HEK293 (cell line): ENCODE results near the gene RCOR3.

Source experiments
- CTCF ChIA-PET: fragments of 350-600 bp; formaldehyde crosslinking; extraction: SDS; loops from one replicate; lab custom pipeline; 2021; ENCODE audit warnings: antibody characterized with exemption; lab: Yijun Ruan, JAX
- POLR2A ChIA-PET: fragments of 300-600 bp; formaldehyde crosslinking; extraction: SDS; loops from one replicate; lab custom pipeline; 2020; ENCODE audit warnings: antibody characterized with exemption, inconsistent platforms; lab: Yijun Ruan, JAX
- H3K27ac ChIP-seq: fragments of 200-500 bp; sonication (Bioruptor generic); 2 replicates; pipeline ENCODE4 v1.5.1; 2014; ENCODE audit warnings: low read depth, low read length, control low read depth, inconsistent platforms; ENCODE audit errors: extremely low read depth
- H3K36me3 ChIP-seq, 2 experiments: fragments of 200-500 bp in 1 of 2; sonication (Bioruptor generic) in 1 of 2; 1 replicate in 1 of 2; 2 replicates in 1 of 2; pipeline ENCODE4 v1.5.1; 2014 to 2017; ENCODE audit warnings: inconsistent platforms in 2 of 2, low read length in 2 of 2; ENCODE audit not compliant: control insufficient read depth in 2 of 2, insufficient read depth in 1 of 2
- H3K4me1 ChIP-seq: fragments of 200-500 bp; sonication (Bioruptor generic); 2 replicates; pipeline ENCODE4 v1.5.1; 2014; ENCODE audit warnings: mild to moderate bottlenecking, low read length, inconsistent platforms; ENCODE audit not compliant: control insufficient read depth, insufficient read depth
- H3K4me3 ChIP-seq: 2 replicates; pipeline ENCODE4 v1.5.1; 2011; ENCODE audit warnings: low read depth, mild to moderate bottlenecking, control low read depth, low read length, moderate library complexity
- H3K9me3 ChIP-seq: fragments of 200-500 bp; sonication (Bioruptor generic); 2 replicates; pipeline ENCODE4 v1.5.1; 2014; ENCODE audit warnings: low read depth, low read length, inconsistent platforms; ENCODE audit not compliant: control insufficient read depth, insufficient read depth
- KLF7 ChIP-seq: fragments of 450-650 bp; formaldehyde crosslinking; IDR thresholded peaks from 2 replicates; pipeline ENCODE4 v1.5.1; 2016; ENCODE audit warnings: missing biosample characterization, missing genetic modification characterization, borderline replicate concordance
- PRDM1 ChIP-seq: fragments of 450-650 bp; formaldehyde crosslinking; IDR thresholded peaks from 2 replicates; pipeline ENCODE4; 2016; ENCODE audit warnings: missing biosample characterization, missing genetic modification characterization
- SCRT2 ChIP-seq: fragments of 450-650 bp; formaldehyde crosslinking; IDR thresholded peaks from 2 replicates; pipeline ENCODE4 v1.5.1; 2016; ENCODE audit warnings: missing biosample characterization, missing genetic modification characterization
- YY1 ChIP-seq: fragments of 450-650 bp; formaldehyde crosslinking; IDR thresholded peaks from 2 replicates; pipeline ENCODE4 v1.5.1; 2018; ENCODE audit warnings: missing biosample characterization, missing genetic modification characterization
- ZFP41 ChIP-seq: fragments of 450-650 bp; formaldehyde crosslinking; IDR thresholded peaks from 2 replicates; pipeline ENCODE4 v1.5.1; 2016; ENCODE audit warnings: missing biosample characterization, missing genetic modification characterization, borderline replicate concordance
- ZNF302 ChIP-seq: fragments of 450-650 bp; formaldehyde crosslinking; IDR thresholded peaks from 2 replicates; pipeline ENCODE4 v1.5.1; 2016; ENCODE audit warnings: missing biosample characterization, missing genetic modification characterization, low read depth
- ZNF530 ChIP-seq: fragments of 450-650 bp; formaldehyde crosslinking; IDR thresholded peaks from 2 replicates; pipeline ENCODE4 v1.5.1; 2016; ENCODE audit warnings: low read depth, missing biosample characterization, missing genetic modification characterization
- ZNF560 ChIP-seq: fragments of 450-650 bp; formaldehyde crosslinking; IDR thresholded peaks from 2 replicates; pipeline ENCODE4 v1.5.1; 2017; ENCODE audit warnings: missing biosample characterization, missing genetic modification characterization, borderline replicate concordance
- ZNF596 ChIP-seq: fragments of 450-650 bp; IDR thresholded peaks from 2 replicates; pipeline ENCODE4 v1.5.0; 2018; ENCODE audit warnings: missing biosample characterization, mild to moderate bottlenecking, missing genetic modification characterization, moderate library complexity
- ZNF610 ChIP-seq: fragments of 450-650 bp; formaldehyde crosslinking; IDR thresholded peaks from 2 replicates; pipeline ENCODE4 v1.5.1; 2016; ENCODE audit warnings: missing biosample characterization, missing genetic modification characterization, borderline replicate concordance
- ZNF785 ChIP-seq: fragments of 450-650 bp; formaldehyde crosslinking; IDR thresholded peaks from 2 replicates; pipeline ENCODE4 v1.5.1; 2016; ENCODE audit warnings: missing biosample characterization, missing genetic modification characterization
- ZNF791 ChIP-seq: fragments of 450-650 bp; formaldehyde crosslinking; IDR thresholded peaks from 2 replicates; pipeline ENCODE4 v1.5.1; 2016; ENCODE audit warnings: missing biosample characterization, missing genetic modification characterization
- ZNF843 ChIP-seq: fragments of 450-650 bp; formaldehyde crosslinking; IDR thresholded peaks from 2 replicates; pipeline ENCODE4 v1.5.1; 2016; ENCODE audit warnings: missing biosample characterization, missing genetic modification characterization
- ZXDB ChIP-seq: fragments of 450-650 bp; formaldehyde crosslinking; IDR thresholded peaks from 2 replicates; pipeline ENCODE4 v1.5.1; 2016; ENCODE audit warnings: missing biosample characterization, missing genetic modification characterization
- TF ChIP-seq, protein P1 (sequence below): fragments of 450-650 bp; formaldehyde crosslinking; IDR thresholded peaks from 2 replicates; pipeline ENCODE4 v1.5.1; 2016; ENCODE audit warnings: missing biosample characterization, missing genetic modification characterization
- TF ChIP-seq, protein P2 (sequence below): fragments of 450-650 bp; formaldehyde crosslinking; IDR thresholded peaks from 2 replicates; pipeline ENCODE4 v1.5.1; 2016; ENCODE audit warnings: missing biosample characterization, missing genetic modification characterization, low read depth
- TF ChIP-seq, protein P3 (sequence below): fragments of 450-650 bp; formaldehyde crosslinking; IDR thresholded peaks from 2 replicates; pipeline ENCODE4 v1.5.1; 2016; ENCODE audit warnings: missing biosample characterization, missing genetic modification characterization
- TF ChIP-seq, protein P4 (sequence below): fragments of 450-650 bp; formaldehyde crosslinking; IDR thresholded peaks from 2 replicates; pipeline ENCODE4 v1.5.1; 2016; ENCODE audit warnings: missing biosample characterization, missing genetic modification characterization
- TF ChIP-seq, protein P5 (sequence below): fragments of 450-650 bp; formaldehyde crosslinking; IDR thresholded peaks from 2 replicates; pipeline ENCODE4 v1.5.1; 2016; ENCODE audit warnings: missing biosample characterization, missing genetic modification characterization

Gene RCOR3

DNA sequence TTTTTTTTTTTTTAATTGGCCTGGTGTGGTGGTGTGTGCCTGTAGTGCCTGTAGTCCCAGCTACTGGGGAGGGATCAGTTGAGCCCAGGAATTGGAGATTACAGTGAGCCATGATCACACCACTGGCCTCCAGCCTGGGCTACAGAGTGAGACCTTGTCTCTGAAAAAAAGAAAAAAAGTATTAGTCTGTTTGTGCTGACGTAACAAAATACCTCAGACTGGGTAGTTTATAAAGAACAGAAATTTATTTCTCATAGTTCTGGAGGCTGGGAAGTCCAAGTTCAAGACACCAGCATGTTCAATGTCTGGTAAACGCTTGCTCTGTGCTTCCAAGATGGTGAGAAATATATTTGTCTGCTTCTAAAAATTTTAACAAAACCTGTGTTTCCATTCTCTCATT, 93.3 kb downstream of the RCOR3 start:
- no peaks in the 10 kb centered on the region for H3K9me3 ChIP-seq
- H3K4me1 ChIP-seq = no peaks in the 10 kb centered on the region
- TF ChIP-seq ZNF785 (tag by site-specific recombination) = no peak
- TF ChIP-seq, protein P1, sequence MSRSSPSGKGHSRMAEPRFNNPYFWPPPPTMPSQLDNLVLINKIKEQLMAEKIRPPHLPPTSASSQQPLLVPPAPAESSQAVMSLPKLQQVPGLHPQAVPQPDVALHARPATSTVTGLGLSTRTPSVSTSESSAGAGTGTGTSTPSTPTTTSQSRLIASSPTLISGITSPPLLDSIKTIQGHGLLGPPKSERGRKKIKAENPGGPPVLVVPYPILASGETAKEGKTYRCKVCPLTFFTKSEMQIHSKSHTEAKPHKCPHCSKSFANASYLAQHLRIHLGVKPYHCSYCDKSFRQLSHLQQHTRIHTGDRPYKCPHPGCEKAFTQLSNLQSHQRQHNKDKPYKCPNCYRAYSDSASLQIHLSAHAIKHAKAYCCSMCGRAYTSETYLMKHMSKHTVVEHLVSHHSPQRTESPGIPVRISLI = no peak
- TF ChIP-seq, protein P2, sequence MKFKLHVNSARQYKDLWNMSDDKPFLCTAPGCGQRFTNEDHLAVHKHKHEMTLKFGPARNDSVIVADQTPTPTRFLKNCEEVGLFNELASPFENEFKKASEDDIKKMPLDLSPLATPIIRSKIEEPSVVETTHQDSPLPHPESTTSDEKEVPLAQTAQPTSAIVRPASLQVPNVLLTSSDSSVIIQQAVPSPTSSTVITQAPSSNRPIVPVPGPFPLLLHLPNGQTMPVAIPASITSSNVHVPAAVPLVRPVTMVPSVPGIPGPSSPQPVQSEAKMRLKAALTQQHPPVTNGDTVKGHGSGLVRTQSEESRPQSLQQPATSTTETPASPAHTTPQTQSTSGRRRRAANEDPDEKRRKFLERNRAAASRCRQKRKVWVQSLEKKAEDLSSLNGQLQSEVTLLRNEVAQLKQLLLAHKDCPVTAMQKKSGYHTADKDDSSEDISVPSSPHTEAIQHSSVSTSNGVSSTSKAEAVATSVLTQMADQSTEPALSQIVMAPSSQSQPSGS = no peak
- TF ChIP-seq ZNF791 (tag by site-specific recombination) = no peak
- TF ChIP-seq ZFP41 (tag by site-specific recombination) = no peak
- no peak for TF ChIP-seq ZNF530 (tag by site-specific recombination)
- TF ChIP-seq PRDM1 (tag by site-specific recombination) = no peak
- TF ChIP-seq ZXDB (tag by site-specific recombination) = no peak
- TF ChIP-seq, protein P3, sequence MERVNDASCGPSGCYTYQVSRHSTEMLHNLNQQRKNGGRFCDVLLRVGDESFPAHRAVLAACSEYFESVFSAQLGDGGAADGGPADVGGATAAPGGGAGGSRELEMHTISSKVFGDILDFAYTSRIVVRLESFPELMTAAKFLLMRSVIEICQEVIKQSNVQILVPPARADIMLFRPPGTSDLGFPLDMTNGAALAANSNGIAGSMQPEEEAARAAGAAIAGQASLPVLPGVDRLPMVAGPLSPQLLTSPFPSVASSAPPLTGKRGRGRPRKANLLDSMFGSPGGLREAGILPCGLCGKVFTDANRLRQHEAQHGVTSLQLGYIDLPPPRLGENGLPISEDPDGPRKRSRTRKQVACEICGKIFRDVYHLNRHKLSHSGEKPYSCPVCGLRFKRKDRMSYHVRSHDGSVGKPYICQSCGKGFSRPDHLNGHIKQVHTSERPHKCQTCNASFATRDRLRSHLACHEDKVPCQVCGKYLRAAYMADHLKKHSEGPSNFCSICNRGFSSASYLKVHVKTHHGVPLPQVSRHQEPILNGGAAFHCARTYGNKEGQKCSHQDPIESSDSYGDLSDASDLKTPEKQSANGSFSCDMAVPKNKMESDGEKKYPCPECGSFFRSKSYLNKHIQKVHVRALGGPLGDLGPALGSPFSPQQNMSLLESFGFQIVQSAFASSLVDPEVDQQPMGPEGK (tag by site-specific recombination) = no peak
- no peak for TF ChIP-seq ZNF596 (tag by site-specific recombination)
- TF ChIP-seq ZNF560 (tag by site-specific recombination) = no peak
- TF ChIP-seq, protein P4, sequence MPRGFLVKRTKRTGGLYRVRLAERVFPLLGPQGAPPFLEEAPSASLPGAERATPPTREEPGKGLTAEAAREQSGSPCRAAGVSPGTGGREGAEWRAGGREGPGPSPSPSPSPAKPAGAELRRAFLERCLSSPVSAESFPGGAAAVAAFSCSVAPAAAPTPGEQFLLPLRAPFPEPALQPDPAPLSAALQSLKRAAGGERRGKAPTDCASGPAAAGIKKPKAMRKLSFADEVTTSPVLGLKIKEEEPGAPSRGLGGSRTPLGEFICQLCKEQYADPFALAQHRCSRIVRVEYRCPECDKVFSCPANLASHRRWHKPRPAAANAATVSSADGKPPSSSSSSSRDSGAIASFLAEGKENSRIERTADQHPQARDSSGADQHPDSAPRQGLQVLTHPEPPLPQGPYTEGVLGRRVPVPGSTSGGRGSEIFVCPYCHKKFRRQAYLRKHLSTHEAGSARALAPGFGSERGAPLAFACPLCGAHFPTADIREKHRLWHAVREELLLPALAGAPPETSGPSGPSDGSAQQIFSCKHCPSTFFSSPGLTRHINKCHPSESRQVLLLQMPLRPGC (tag by site-specific recombination) = no peak
- no peak for TF ChIP-seq KLF7 (tag by site-specific recombination)
- TF ChIP-seq, protein P5, sequence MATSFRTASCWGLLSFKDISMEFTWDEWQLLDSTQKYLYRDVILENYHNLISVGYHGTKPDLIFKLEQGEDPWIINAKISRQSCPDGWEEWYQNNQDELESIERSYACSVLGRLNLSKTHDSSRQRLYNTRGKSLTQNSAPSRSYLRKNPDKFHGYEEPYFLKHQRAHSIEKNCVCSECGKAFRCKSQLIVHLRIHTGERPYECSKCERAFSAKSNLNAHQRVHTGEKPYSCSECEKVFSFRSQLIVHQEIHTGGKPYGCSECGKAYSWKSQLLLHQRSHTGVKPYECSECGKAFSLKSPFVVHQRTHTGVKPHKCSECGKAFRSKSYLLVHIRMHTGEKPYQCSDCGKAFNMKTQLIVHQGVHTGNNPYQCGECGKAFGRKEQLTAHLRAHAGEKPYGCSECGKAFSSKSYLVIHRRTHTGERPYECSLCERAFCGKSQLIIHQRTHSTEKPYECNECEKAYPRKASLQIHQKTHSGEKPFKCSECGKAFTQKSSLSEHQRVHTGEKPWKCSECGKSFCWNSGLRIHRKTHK (tag by site-specific recombination) = no peak
- TF ChIP-seq ZNF610 (tag by site-specific recombination) = no peak
- TF ChIP-seq SCRT2 = no peak
- TF ChIP-seq ZNF843 (tag by site-specific recombination) = no peak
- no peak for TF ChIP-seq ZNF302
- TF ChIP-seq YY1 (tag by site-specific recombination) = no peak
- no peak overlapping the region for H3K4me3 ChIP-seq
- peaks cover 0 to 25% of the 10 kb centered on the region in 2 experiments; a peak in 1 of 3 replicates for H3K36me3 ChIP-seq
- H3K27ac ChIP-seq = no peak overlapping the region
- ChIA-PET POLR2A (no interaction called here), CTCF (interaction anchor here (0.7 to 1.7 kb wide), 5 partner anchors 9 to 117 kb away, joined by 3 to 8 read pairs (median 4); no protein-coding TSS in a partner anchor)
